Right atrium auricular region (tissue), 2 donors: ENCODE results near the gene SLC4A5. TPM values are rescaled to one million over a fixed set of nuclear protein-coding genes. Genes with fewer than 3 reads are reported as not detected.
"Not testable (repeated sequence)": the region's sequence is repeated elsewhere in the genome, so short reads cannot be mapped to it uniquely, and the experiment has no call there.

Experiments used
- DNase-seq: peaks from one replicate; pipeline ENCODE4 v3.0.0-alpha.2; 2019; ENCODE audit warnings: low spot score
- H3K27ac ChIP-seq, 2 donors: fragments of 200-600 bp; sonication (generic); 1 replicate in 1 of 2; 2 replicates in 1 of 2; pipeline ENCODE4 v1.5.1; 2016 to 2019
- H3K27me3 ChIP-seq, 2 donors: fragments of 200-600 bp; sonication (generic); one replicate each; pipeline versions ENCODE4 v1.5.1 to v1.6.0; 2017 to 2019
- H3K36me3 ChIP-seq: fragments of 200-600 bp; sonication (generic); one replicate; pipeline ENCODE4 v1.5.1; 2016
- H3K4me1 ChIP-seq, 2 donors: fragments of 200-600 bp; sonication (generic); one replicate each; pipeline versions ENCODE4 v1.5.1 to v1.6.0; 2017 to 2019
- H3K4me3 ChIP-seq, 2 donors: fragments of 200-600 bp; sonication (generic); 1 replicate in 1 of 2; 2 replicates in 1 of 2; pipeline ENCODE4 v1.5.1; 2017 to 2019; ENCODE audit warnings: mild to moderate bottlenecking in 1 of 2, moderate library complexity in 1 of 2
- H3K9me3 ChIP-seq, 2 donors: fragments of 200-600 bp; sonication (generic); one replicate each; pipeline ENCODE4 v1.5.1; 2019
- CTCF ChIP-seq, 2 donors: fragments of 200-600 bp; sonication (generic); IDR thresholded peaks; one replicate each; pipeline ENCODE4 v1.5.1; 2019; ENCODE audit warnings: antibody characterized with exemption in 2 of 2
- total RNA-seq, 2 donors: library from RNA; depleted of rRNA; stranded (reverse); fragments of >200 nt; gene quantifications; one replicate each; pipeline ENCODE4 v1.1.0, GENCODE V29; 2016

SLC4A5 gene
- total RNA-seq, 2 donors from 2014 or later, result 0.28 to 1.3 TPM

- H3K4me1 ChIP-seq, result peaks cover 0 to 9% of the 10 kb centered on the region in 2 donors
- no peak for TF ChIP-seq CTCF (IDR thresholded peaks at IDR 0.05)
- H3K36me3 ChIP-seq, result peaks cover 7% of the 10 kb centered on the region
- no peak for DNase-seq
- H3K4me3 ChIP-seq, result no peak overlapping the region
- no peaks in the 10 kb centered on the region for H3K27me3 ChIP-seq
- H3K9me3 ChIP-seq, result no peaks in the 10 kb centered on the region
- H3K27ac ChIP-seq, result no peak overlapping the region
Measured at GRCh38 chr2:74221604-74222299, 121.5 kb downstream of the SLC4A5 start.

DNA sequence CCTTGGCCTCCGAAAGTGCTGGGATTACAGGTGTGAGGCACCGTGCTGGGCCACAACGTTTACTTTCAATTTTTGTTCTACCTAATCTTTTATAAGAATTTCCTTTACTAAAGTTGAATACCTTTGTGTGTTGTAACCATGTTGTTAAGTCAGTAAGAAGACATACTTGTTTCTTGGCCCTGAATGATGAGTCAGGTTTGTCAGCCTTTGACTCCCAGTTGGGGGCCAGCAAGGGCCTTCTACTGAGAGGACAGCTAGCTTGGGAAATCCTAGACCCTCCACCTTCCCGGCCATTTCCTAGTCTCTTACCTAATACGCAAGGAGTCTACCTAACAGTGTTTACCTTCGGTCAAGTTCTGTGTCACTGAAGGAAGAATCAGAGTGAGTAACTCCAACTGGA is 122.1 kb downstream of the SLC4A5 start:
- Histone ChIP-seq H3K36me3 (peaks cover 10% of the 10 kb centered on the region), H3K27me3 (no peaks in the 10 kb centered on the region), H3K4me1 (peaks cover 0 to 7% of the 10 kb centered on the region in 2 donors), H3K4me3 (no peak overlapping the region), H3K27ac (no peak overlapping the region), H3K9me3 (no peaks in the 10 kb centered on the region)
- no peak for TF ChIP-seq CTCF (IDR thresholded peaks at IDR 0.05)
- DNase-seq, result no peak

DNA sequence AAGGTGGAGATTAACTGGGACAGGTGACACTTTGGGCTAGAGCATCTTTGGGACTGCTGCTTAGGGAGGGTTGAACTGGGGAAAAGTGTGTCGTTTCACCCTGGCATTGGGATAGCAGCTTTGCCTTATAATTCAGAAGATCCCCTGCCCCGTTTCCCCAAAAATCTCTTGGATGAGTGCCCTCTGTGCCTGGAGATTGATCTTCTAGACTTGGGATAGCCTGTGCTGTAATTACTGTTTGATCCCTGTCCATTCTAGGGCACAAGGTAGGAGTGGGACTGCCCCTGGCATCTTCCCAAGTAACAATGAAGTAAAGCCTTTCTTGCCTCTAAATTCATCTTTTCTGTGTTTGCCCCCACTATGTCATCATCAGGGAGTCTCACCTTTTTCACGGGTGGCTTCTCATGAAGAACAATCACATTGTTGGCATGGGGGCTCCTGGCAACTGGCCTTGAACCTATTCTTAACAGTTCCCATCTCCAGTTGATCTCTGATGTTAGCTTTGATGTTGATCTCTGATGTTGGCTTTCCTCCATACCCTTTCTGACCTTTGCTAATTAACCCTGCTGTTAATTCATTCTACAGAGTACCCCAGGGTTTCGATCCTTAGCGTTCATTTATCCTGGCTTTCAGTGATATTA is 123.2 kb downstream of the SLC4A5 start:
- TF ChIP-seq CTCF (IDR thresholded peaks at IDR 0.05), result no peak
- DNase-seq, result no peak
- H3K27me3 ChIP-seq, result no peaks in the 10 kb centered on the region
- H3K36me3 ChIP-seq, result peaks cover 10% of the 10 kb centered on the region
- H3K4me1 ChIP-seq, result no peaks in the 10 kb centered on the region
- no peak overlapping the region for H3K4me3 ChIP-seq
- H3K9me3 ChIP-seq, result no peaks in the 10 kb centered on the region
- no peak overlapping the region for H3K27ac ChIP-seq

DNA sequence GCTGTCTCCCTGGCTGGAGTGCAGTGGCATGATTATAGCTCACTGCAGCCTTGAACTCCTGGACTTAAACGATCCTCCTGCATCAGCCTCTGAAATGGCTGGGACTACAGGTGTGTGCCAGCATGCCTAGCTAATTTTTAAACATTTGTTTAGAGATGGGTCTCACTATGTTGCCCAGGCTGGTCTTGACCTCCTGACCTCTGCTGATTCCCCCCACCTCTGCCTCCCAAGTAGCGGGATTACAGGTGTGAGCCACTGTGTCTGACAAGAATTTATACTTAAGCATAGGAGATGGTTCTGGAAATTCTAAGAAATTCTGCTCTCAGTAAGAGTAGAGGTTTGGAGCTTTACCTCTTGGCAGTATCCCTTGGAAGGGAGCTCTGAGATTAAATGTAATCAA is 126.6 kb downstream of the SLC4A5 start:
- Histone ChIP-seq H3K27ac (no peak overlapping the region), H3K36me3 (peaks cover 37% of the 10 kb centered on the region), H3K4me1 (no peaks in the 10 kb centered on the region), H3K4me3 (no peak overlapping the region), H3K9me3 (no peaks in the 10 kb centered on the region), H3K27me3 (no peaks in the 10 kb centered on the region)
- DNase-seq, result no peak
- no peak for TF ChIP-seq CTCF (IDR thresholded peaks at IDR 0.05)

DNA sequence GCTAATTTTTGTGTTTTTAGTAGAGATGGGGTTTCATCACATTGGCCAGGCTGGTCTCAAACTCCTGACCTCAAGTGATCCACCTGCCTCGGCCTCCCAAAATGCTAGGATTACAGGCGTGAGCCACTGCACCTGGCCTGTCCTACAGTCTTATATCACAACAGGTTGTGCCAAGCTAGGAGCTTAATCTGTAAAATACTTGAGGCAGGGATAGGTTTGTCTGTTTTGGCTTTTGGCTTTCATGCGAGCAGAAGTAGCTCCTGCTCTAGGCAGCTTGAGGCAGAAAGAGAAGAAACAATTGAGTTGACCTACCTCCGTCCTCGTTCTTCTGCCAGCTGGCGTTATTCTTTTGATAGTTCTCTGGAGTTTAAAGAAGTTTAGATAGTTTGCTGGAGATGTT is 127.4 kb downstream of the SLC4A5 start:
- peaks cover 46% of the 10 kb centered on the region for H3K36me3 ChIP-seq
- not testable (repeated sequence) for H3K27ac ChIP-seq

DNA sequence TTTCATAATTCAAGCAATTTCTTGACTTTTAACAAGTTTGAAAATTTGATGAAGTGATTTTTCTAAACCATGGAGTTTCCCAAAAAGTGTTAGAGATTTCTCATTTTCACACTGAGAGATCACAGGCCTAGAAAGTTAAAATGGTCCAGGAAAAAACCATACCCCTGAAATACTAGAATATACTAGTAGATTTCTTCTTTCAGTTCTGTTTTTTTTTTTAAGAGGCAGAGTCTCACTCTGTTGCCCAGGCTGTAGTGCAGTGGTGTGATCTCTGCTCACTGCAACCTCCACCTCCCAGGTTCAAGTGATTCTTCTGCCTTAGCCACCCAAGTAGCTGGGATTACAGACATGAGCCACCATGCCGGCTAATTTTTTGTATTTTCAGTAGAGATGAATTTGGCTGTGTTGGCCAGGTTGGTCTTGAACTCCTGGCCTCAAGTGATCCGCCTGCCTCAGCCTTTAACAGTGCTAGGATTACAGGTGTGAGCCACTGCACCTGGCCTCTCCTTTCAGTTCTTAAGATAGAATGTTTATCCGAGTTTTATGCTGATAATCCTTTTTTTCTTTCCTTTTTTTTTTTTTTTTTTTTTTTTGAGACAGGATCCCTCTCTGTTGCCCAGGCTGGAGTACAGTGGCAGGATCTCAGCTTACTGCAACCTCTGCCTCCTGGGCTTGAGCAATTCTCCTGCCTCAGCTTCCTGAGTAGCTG is 130.4 kb downstream of the SLC4A5 start:
- Histone ChIP-seq H3K4me1 (no peaks in the 10 kb centered on the region), H3K4me3 (no peak overlapping the region), H3K27ac (no peak overlapping the region), H3K36me3 (peaks cover 70% of the 10 kb centered on the region), H3K9me3 (no peaks in the 10 kb centered on the region), H3K27me3 (no peaks in the 10 kb centered on the region)
- TF ChIP-seq CTCF (IDR thresholded peaks at IDR 0.05), result no peak
- DNase-seq, result no peak

More for the DNA sequence above, 127.4 kb downstream of the SLC4A5 start:
- not testable (repeated sequence) for H3K9me3 ChIP-seq, H3K4me3 ChIP-seq, H3K4me1 ChIP-seq, DNase-seq, H3K27me3 ChIP-seq
